GM19328 (cell line): ENCODE measurements around the gene ST6GALNAC4.

ENCODE experiments used
- ATAC-seq: cut with Tn5 transposase; IDR thresholded peaks from one replicate; pipeline ENCODE4 v1.9.1; 2021; ENCODE audit warnings: mild to moderate bottlenecking, moderate library complexity; ENCODE audit not compliant: unreplicated experiment

The ST6GALNAC4 gene

GRCh38 chr9:127916720-127917581, at the start of gene ST6GALNAC4:
Gene ST6GALNAC4 (minus strand): TSS chr9:127917041. CDS start chr9:127916419, 622 bp downstream.
- peak; percentile 77 for ATAC-seq

GRCh38 chr9:127965953-127966352, 49.1 kb upstream of the ST6GALNAC4 start:
- ATAC-seq, result no peak

- ATAC-seq, result no peak
Observed at GRCh38 chr9:127963359-127964064, 46.7 kb upstream of the ST6GALNAC4 start.

- ATAC-seq, result no peak
Observed at GRCh38 chr9:127963041-127963358, 46.2 kb upstream of the ST6GALNAC4 start.

- ATAC-seq, result no peak
Observed at GRCh38 chr9:127962278-127962677, 45.4 kb upstream of the ST6GALNAC4 start.

- no peak for ATAC-seq
Observed at GRCh38 chr9:127961613-127962155, 44.8 kb upstream of the ST6GALNAC4 start.

GRCh38 chr9:127961155-127961490, 44.3 kb upstream of the ST6GALNAC4 start:
- no peak for ATAC-seq

- ATAC-seq, result no peak
Observed at GRCh38 chr9:127960410-127961154, 43.7 kb upstream of the ST6GALNAC4 start.

- no peak for ATAC-seq
Observed at GRCh38 chr9:127959841-127960409, 43.1 kb upstream of the ST6GALNAC4 start.

- no peak for ATAC-seq
Observed at GRCh38 chr9:127959398-127959797, 42.6 kb upstream of the ST6GALNAC4 start.

GRCh38 chr9:127958728-127959127, 41.9 kb upstream of the ST6GALNAC4 start:
- no peak for ATAC-seq

GRCh38 chr9:127955294-127956015, 38.6 kb upstream of the ST6GALNAC4 start:
- no peak for ATAC-seq

GRCh38 chr9:127954831-127955293, 38.0 kb upstream of the ST6GALNAC4 start:
- no peak for ATAC-seq

GRCh38 chr9:127953768-127954505, 37.1 kb upstream of the ST6GALNAC4 start:
- ATAC-seq, result no peak

GRCh38 chr9:127953154-127953553, 36.3 kb upstream of the ST6GALNAC4 start:
- no peak for ATAC-seq

- ATAC-seq, result no peak
Observed at GRCh38 chr9:127950513-127951289, 33.9 kb upstream of the ST6GALNAC4 start.

- no peak for ATAC-seq
Observed at GRCh38 chr9:127949827-127950512, 33.1 kb upstream of the ST6GALNAC4 start.
